Measurements from ENCODE around the gene SYNGAP1.
A peak's percentile ranks its signal among the peaks of the same experiment; 100 is the strongest.

The SYNGAP1 gene

GRCh38 chr6:33380272-33380981 is 39.4 kb upstream of the SYNGAP1 start:
- no peak for DNase-seq (ENCODE audit: low read depth)
- no peak overlapping the region for H3K4me3 ChIP-seq (ENCODE audit: low read depth, low read length)
- TF ChIP-seq MYC (IDR thresholded peaks at IDR 0.05; ENCODE audit: low read depth, low read length) (no peak), POLR2A (IDR thresholded peaks at IDR 0.05; ENCODE audit: extremely low read depth, insufficient read length) (no peak), CTCF (IDR thresholded peaks at IDR 0.05; ENCODE audit: low read depth, low read length) (no peak), MAX (IDR thresholded peaks at IDR 0.05; ENCODE audit: low read depth, low read length) (no peak)

GRCh38 chr6:33383427-33384185 is 36.3 kb upstream of the SYNGAP1 start:
- H3K4me3 ChIP-seq (ENCODE audit: low read depth, low read length) = no peak overlapping the region
- no peak for TF ChIP-seq CTCF (IDR thresholded peaks at IDR 0.05; ENCODE audit: low read depth, low read length)
- no peak for TF ChIP-seq MYC (IDR thresholded peaks at IDR 0.05; ENCODE audit: low read depth, low read length)
- TF ChIP-seq POLR2A (IDR thresholded peaks at IDR 0.05; ENCODE audit: extremely low read depth, insufficient read length) = no peak
- no peak for TF ChIP-seq MAX (IDR thresholded peaks at IDR 0.05; ENCODE audit: low read depth, low read length)
- DNase-seq (ENCODE audit: low read depth) = no peak

GRCh38 chr6:33384581-33385020 is 35.3 kb upstream of the SYNGAP1 start:
- TF ChIP-seq CTCF (IDR thresholded peaks at IDR 0.05; ENCODE audit: low read depth, low read length) (no peak), MAX (IDR thresholded peaks at IDR 0.05; ENCODE audit: low read depth, low read length) (no peak), POLR2A (IDR thresholded peaks at IDR 0.05; ENCODE audit: extremely low read depth, insufficient read length) (no peak), MYC (IDR thresholded peaks at IDR 0.05; ENCODE audit: low read depth, low read length) (no peak)
- DNase-seq (ENCODE audit: low read depth) = peak; percentile 21
- no peak overlapping the region for H3K4me3 ChIP-seq (ENCODE audit: low read depth, low read length)

GRCh38 chr6:33390173-33390572 is 29.7 kb upstream of the SYNGAP1 start:
- DNase-seq (ENCODE audit: low read depth) = no peak
- TF ChIP-seq CTCF (IDR thresholded peaks at IDR 0.05; ENCODE audit: low read depth, low read length) = no peak
- TF ChIP-seq MAX (IDR thresholded peaks at IDR 0.05; ENCODE audit: low read depth, low read length) = no peak
- no peak for TF ChIP-seq POLR2A (IDR thresholded peaks at IDR 0.05; ENCODE audit: extremely low read depth, insufficient read length)
- TF ChIP-seq MYC (IDR thresholded peaks at IDR 0.05; ENCODE audit: low read depth, low read length) = no peak
- no peak overlapping the region for H3K4me3 ChIP-seq (ENCODE audit: low read depth, low read length)

- peak overlapping the region; percentile 21 for H3K4me3 ChIP-seq (ENCODE audit: low read depth, low read length)
- no peak for DNase-seq (ENCODE audit: low read depth)
- TF ChIP-seq CTCF (IDR thresholded peaks at IDR 0.05; ENCODE audit: low read depth, low read length) = no peak
- TF ChIP-seq MAX (IDR thresholded peaks at IDR 0.05; ENCODE audit: low read depth, low read length) = no peak
- peak; percentile 44 for TF ChIP-seq POLR2A (IDR thresholded peaks at IDR 0.05; ENCODE audit: extremely low read depth, insufficient read length)
- no peak for TF ChIP-seq MYC (IDR thresholded peaks at IDR 0.05; ENCODE audit: low read depth, low read length)
Observed at GRCh38 chr6:33390767-33391277, 29.0 kb upstream of the SYNGAP1 start.

Data from NB4 (cell line).